NT2/D1 (cell line): ENCODE data around the gene CCDC196.

ENCODE experiments used
- DNase-seq: peaks from one replicate; pipeline ENCODE4 v3.0.0-alpha.2; 2011; ENCODE audit warnings: low read depth, low spot score
- H3K27me3 ChIP-seq: 2 replicates; pipeline ENCODE4 v1.6.0; 2011; ENCODE audit warnings: mild to moderate bottlenecking; ENCODE audit not compliant: insufficient read length, insufficient read depth
- H3K36me3 ChIP-seq: 2 replicates; pipeline ENCODE4 v1.6.1; 2011; ENCODE audit warnings: mild to moderate bottlenecking, low read length, mixed read lengths; ENCODE audit not compliant: insufficient read depth, insufficient read length
- H3K4me1 ChIP-seq: 2 replicates; pipeline ENCODE4 v1.5.1; 2011; ENCODE audit not compliant: insufficient read depth, insufficient read length
- H3K4me3 ChIP-seq: 2 replicates; pipeline ENCODE4 v1.5.1; 2011; ENCODE audit warnings: low read depth; ENCODE audit not compliant: insufficient read length
- H3K9ac ChIP-seq: 2 replicates; pipeline ENCODE4 v1.6.0; 2011; ENCODE audit warnings: low read depth; ENCODE audit not compliant: insufficient read length
- H3K9me3 ChIP-seq: 2 replicates; pipeline ENCODE4 v1.5.1; 2011; ENCODE audit warnings: mild to moderate bottlenecking, low read length; ENCODE audit not compliant: insufficient read depth
- SUZ12 ChIP-seq: IDR thresholded peaks from 2 replicates; pipeline ENCODE4 v1.6.1; 2011; ENCODE audit not compliant: insufficient read length, insufficient read depth; ENCODE audit errors: extremely low read depth
- YY1 ChIP-seq: IDR thresholded peaks from 2 replicates; pipeline ENCODE4 v1.6.1; 2011; ENCODE audit not compliant: insufficient read length, insufficient read depth
- ZNF274 ChIP-seq: IDR thresholded peaks from 2 replicates; pipeline ENCODE4 v1.6.1; 2011; ENCODE audit warnings: mild to moderate bottlenecking, low read depth, low read length

The CCDC196 gene

DNA sequence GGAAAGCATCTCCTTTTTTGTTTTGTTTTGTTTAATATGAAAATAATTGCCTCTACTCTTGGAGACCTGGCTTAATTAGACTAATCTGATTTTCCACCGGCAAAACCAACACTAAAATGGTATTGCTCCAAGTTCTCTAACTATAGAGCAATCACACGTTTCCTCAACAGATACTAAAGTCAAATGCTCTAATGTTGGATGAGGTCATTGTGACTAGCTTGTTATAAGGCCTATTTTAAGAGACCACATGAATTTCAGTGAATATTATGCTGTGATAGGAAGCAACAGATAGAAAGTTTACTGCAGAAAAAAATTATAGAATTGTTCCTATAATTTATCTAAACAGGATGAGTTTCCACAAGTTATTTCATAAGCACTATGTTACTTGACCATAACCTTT, 3.3 kb upstream of the CCDC196 start:
- TF ChIP-seq ZNF274 (no peak), SUZ12 (no peak), YY1 (no peak)
- no peaks in the 10 kb centered on the region for H3K9me3 ChIP-seq
- H3K4me3 ChIP-seq: no peak overlapping the region
- no peaks in the 10 kb centered on the region for H3K36me3 ChIP-seq
- no peak for DNase-seq
- no peaks in the 10 kb centered on the region for H3K27me3 ChIP-seq
- no peaks in the 10 kb centered on the region for H3K4me1 ChIP-seq
- no peak overlapping the region for H3K9ac ChIP-seq

DNA sequence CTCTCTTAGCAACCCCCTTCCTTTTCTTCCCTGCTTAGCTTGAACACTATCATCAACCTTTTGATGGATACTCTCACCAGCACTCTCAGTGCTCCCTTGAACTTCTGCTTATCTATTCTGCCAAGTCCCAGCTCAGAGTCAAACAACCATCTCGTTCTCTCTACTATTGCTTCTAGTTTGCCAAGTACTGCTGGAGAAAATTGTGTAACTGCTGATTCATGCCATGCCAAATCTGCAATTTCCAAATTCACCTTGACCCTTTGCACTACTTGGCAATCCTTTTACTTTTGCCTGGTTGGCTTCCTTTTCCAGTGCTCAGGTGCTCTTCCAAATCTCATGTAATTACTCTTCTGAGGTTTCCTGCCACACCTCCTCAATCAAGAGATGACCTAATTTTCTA, 2.8 kb upstream of the CCDC196 start:
- TF ChIP-seq SUZ12: no peak
- TF ChIP-seq YY1: no peak
- TF ChIP-seq ZNF274: no peak
- no peaks in the 10 kb centered on the region for H3K4me1 ChIP-seq
- no peak overlapping the region for H3K9ac ChIP-seq
- no peak overlapping the region for H3K4me3 ChIP-seq
- DNase-seq: no peak
- H3K36me3 ChIP-seq: no peaks in the 10 kb centered on the region
- H3K27me3 ChIP-seq: no peaks in the 10 kb centered on the region
- no peaks in the 10 kb centered on the region for H3K9me3 ChIP-seq

DNA sequence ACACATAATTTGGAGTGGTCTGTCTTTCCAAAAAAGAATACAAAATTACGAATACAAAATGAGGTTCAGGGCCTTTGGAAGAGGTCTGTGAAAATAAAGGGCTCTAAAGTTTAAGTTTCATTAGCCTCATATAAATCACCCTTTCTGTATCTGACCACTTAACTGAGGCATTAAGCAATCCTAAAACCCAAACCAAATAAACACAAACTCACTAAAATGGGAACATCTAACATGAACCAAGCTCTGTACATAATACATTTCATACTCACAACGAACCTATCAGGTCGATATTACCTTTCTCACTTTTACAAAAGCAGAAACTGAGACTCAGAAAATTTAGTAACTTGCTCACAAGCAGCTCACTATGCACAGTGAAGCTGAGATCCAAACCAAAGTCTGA, 1.1 kb upstream of the CCDC196 start:
- no peak for DNase-seq
- no peaks in the 10 kb centered on the region for H3K27me3 ChIP-seq
- no peaks in the 10 kb centered on the region for H3K36me3 ChIP-seq
- no peak overlapping the region for H3K9ac ChIP-seq
- TF ChIP-seq YY1 (no peak), SUZ12 (no peak), ZNF274 (no peak)
- H3K4me3 ChIP-seq: no peak overlapping the region
- no peaks in the 10 kb centered on the region for H3K4me1 ChIP-seq
- no peaks in the 10 kb centered on the region for H3K9me3 ChIP-seq

DNA sequence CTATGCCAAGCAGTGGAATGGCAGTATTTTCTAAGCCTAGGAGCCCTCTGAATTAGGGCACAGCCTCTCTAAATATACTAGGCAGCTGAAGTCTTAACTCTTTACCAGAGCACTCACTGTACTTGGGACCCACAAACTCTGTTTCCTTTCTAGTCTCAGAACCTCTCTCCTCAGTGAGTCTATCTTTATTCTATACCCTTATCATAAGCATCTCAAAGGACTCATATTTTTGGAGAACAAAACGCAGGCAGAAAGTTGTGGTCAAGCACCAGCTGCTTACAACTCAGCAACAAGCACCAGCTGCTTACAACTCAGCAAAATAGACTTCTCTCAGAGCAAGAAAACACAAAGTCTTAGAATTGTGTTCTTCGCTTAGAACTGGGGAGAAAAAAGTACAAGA, 993 bp downstream of the CCDC196 start:
- H3K9ac ChIP-seq: no peak overlapping the region
- no peak for TF ChIP-seq YY1
- TF ChIP-seq SUZ12: no peak
- TF ChIP-seq ZNF274: no peak
- no peak for DNase-seq
- H3K36me3 ChIP-seq: no peaks in the 10 kb centered on the region
- H3K4me1 ChIP-seq: no peaks in the 10 kb centered on the region
- H3K9me3 ChIP-seq: no peaks in the 10 kb centered on the region
- H3K27me3 ChIP-seq: no peaks in the 10 kb centered on the region
- no peak overlapping the region for H3K4me3 ChIP-seq

DNA sequence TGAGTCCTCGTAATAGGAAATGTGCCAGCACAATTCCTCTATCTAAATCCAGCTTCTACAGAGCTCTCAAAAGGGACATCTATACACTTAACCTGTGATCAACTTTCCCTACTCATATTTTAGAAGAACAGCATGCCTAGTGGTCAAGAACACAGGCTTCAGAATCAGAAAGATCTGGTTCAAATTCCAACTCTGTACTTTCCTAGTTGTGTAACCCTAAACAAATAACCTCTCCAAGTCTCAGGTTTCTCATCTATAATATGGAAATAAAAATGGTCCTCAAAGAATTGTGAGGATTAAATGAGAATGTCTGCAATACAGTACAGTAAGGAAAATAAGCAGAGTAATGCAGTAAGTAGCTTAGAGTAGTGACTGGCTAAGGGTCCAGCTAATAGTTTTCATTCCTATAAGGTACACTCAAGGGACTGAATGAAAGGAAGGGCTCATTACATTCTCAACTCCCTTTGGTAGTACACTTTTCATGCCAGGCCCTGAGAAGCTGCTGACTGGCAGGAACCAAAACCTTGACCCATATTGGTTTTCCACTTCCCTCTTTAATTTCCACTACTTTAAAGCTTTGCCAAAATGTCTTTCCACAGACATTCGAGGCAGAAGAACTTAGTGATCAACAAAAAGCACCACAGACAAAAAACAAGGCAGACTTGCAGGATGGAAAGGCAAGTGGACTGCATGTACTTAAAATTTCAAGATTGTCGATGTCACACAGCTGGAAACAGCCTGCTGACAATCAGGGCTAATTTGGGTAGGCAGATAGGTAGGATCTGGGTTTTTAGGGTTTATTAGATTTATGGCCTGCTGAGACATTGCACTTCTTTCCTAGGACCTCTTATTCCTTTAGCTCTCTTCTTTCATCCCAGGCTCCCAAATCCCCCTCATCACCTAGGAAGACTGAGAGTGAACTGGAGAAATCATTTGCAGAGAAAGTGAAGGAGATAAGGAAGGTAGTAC, 4.3 kb downstream of the CCDC196 start:
- Histone ChIP-seq H3K27me3 (no peaks in the 10 kb centered on the region), H3K9me3 (no peaks in the 10 kb centered on the region), H3K4me1 (no peaks in the 10 kb centered on the region), H3K9ac (no peak overlapping the region), H3K36me3 (no peaks in the 10 kb centered on the region), H3K4me3 (no peak overlapping the region)
- DNase-seq: no peak
- TF ChIP-seq ZNF274 (no peak), SUZ12 (no peak), YY1 (no peak)

DNA sequence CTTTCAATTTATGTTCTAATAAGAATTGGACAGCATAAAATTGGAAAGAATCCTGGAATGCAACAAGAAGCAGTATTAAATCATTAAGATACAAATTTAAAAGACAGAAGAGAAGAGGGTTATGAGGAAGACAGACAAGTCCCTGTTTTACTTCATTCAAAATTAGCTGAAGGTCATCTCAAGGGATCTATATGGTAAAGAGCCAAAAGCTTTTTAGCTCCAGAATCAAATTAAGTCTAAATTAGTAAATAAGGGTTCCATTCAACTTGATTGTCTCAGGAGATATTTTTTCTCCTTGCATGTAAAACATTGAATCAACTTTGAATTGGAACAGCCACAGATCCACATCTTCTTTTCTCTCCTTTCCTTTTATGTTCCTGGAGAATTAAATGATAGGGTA, 7.6 kb downstream of the CCDC196 start:
- TF ChIP-seq SUZ12 (no peak), YY1 (no peak), ZNF274 (no peak)
- Histone ChIP-seq H3K9me3 (no peaks in the 10 kb centered on the region), H3K9ac (no peak overlapping the region), H3K27me3 (no peaks in the 10 kb centered on the region), H3K36me3 (no peaks in the 10 kb centered on the region), H3K4me1 (no peaks in the 10 kb centered on the region), H3K4me3 (no peak overlapping the region)
- DNase-seq: no peak

DNA sequence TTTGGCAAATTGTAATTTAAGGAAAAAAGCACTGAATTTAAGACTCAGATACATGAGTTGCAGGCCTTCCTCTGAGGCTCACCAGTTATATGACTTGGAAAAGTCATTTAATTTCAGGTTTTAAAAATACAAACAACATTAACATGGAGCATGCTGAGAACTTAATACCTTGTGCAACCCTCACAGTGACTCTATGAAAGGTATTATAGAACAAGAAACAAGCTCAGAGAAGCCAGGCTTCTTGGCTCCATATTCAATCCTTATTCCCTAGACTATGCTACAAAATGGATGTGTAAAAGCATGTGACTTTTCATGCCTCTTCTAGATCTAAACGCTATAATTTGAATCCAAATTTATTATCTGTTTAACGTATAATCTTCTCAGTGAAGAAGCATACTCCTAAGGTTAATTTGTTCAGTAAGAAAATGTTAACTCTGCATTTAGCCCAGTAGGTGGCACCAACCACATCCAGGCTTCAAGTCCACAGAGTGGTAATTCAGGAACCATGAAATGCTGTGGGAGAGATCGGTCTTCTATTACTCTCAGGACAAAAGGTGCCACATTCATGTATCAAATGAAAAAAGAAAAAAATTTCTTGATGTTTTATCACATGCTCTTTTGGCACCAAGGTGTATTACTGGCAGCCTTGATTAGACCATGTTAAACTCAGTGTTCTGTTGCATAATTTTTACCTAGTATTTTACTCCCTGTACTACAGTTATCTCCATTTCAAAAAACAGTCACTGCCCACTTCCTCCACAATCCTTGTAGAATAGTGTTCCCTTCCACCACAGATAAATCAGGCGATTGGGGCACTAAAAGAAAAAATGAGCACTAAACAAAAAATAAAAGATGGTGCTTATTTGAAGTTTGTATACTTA, 9.3 kb downstream of the CCDC196 start:
- H3K4me3 ChIP-seq: no peak overlapping the region
- H3K9me3 ChIP-seq: no peaks in the 10 kb centered on the region
- peak; percentile 32 for DNase-seq
- H3K9ac ChIP-seq: no peak overlapping the region
- H3K4me1 ChIP-seq: no peaks in the 10 kb centered on the region
- no peaks in the 10 kb centered on the region for H3K27me3 ChIP-seq
- TF ChIP-seq ZNF274 (no peak), SUZ12 (no peak), YY1 (no peak)
- no peaks in the 10 kb centered on the region for H3K36me3 ChIP-seq
